Body of pancreas (tissue), 4 donors: ENCODE measurements around the gene CRTC2.

Experiments
- POLR2A ChIP-seq, 3 donors: fragments of 450-650 bp; IDR thresholded peaks; one replicate each; pipeline ENCODE4 v1.6.1; 2016; ENCODE audit warnings: antibody characterized with exemption in 3 of 3, mild to moderate bottlenecking in 2 of 3
- TF ChIP-seq, protein P1 (sequence below), 7 experiments: fragments of 450-650 bp in 4 of 7; fragments of 200-600 bp in 3 of 7; sonication (generic) in 3 of 7; IDR thresholded peaks; one replicate each; pipeline ENCODE4 v1.5.1; 2016 to 2019; ENCODE audit warnings: antibody characterized with exemption in 7 of 7

DNA sequence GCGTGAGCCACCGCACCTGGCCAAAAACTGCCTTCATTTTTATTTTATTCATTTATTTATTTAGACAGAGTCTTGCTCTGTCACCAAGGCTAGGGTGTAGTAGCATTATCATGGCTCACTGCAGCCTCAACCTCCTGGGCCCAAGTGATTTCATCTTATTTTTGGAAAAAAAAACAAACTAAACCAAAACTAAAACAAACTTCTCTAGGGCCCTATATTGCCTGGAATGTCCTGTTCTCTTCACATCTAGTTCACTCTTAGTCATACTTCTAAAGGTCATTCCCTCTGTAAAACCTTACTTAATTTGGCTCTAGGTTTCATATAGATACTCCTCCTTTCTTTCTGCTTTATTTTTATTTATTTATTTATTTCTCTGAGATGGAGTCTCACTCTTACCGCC lies 47.7 kb upstream of the CRTC2 start:
- TF ChIP-seq, protein P1, sequence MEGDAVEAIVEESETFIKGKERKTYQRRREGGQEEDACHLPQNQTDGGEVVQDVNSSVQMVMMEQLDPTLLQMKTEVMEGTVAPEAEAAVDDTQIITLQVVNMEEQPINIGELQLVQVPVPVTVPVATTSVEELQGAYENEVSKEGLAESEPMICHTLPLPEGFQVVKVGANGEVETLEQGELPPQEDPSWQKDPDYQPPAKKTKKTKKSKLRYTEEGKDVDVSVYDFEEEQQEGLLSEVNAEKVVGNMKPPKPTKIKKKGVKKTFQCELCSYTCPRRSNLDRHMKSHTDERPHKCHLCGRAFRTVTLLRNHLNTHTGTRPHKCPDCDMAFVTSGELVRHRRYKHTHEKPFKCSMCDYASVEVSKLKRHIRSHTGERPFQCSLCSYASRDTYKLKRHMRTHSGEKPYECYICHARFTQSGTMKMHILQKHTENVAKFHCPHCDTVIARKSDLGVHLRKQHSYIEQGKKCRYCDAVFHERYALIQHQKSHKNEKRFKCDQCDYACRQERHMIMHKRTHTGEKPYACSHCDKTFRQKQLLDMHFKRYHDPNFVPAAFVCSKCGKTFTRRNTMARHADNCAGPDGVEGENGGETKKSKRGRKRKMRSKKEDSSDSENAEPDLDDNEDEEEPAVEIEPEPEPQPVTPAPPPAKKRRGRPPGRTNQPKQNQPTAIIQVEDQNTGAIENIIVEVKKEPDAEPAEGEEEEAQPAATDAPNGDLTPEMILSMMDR (IDR thresholded peaks at IDR 0.05) = no peak
- TF ChIP-seq POLR2A (IDR thresholded peaks at IDR 0.05) = no peak
